ENCODE measurements around the gene HDAC4. TPM values are rescaled to one million over a fixed set of nuclear protein-coding genes. Genes with fewer than 3 reads are reported as not detected.

The HDAC4 gene
- polyA plus RNA-seq, 6 donors from 2014 or later: 1.5 to 6.8 (median 2.8) TPM; not detected in 1

- Mint-ChIP-seq H3K9me3 (peaks cover 0 to 7% (median 4%) of the 10 kb centered on the region in 7 donors), H3K4me1 (peaks cover 42 to 58% (median 49%) of the 10 kb centered on the region in 3 donors), H3K36me3 (peaks cover 2 to 4% of the 10 kb centered on the region in 2 donors), H3K27ac (peak overlapping the region in 3 of 6 donors; percentile 3 to 88 (median 64)), H3K4me3 (peak overlapping the region in 5 of 8 donors; percentile 76 to 91 (median 82)), H3K27me3 (peaks cover 54 to 73% (median 68%) of the 10 kb centered on the region in 3 donors)
- no peak for DNase-seq
- no peak for ATAC-seq (ENCODE audit: low read depth in 2 of 2)
Observed at GRCh38 chr2:239252393-239252792, 148.4 kb downstream of the HDAC4 start.

GRCh38 chr2:239251971-239252370 lies 148.8 kb downstream of the HDAC4 start:
- Mint-ChIP-seq H3K9me3 (peaks cover 0 to 3% (median under 1%) of the 10 kb centered on the region in 7 donors), H3K4me1 (peaks cover 42 to 61% (median 49%) of the 10 kb centered on the region in 3 donors), H3K27me3 (peaks cover 51 to 73% (median 68%) of the 10 kb centered on the region in 3 donors), H3K36me3 (no peaks in the 10 kb centered on the region), H3K27ac (peak overlapping the region in 1 of 6 donors; percentile 12), H3K4me3 (peak overlapping the region in 2 of 8 donors; percentile 32 to 85)
- ATAC-seq (ENCODE audit: low read depth in 2 of 2): no peak
- DNase-seq: no peak

- H3K27me3 Mint-ChIP-seq: peaks cover 51 to 78% (median 65%) of the 10 kb centered on the region in 3 donors
- H3K9me3 Mint-ChIP-seq: no peaks in the 10 kb centered on the region
- no peak overlapping the region for H3K4me3 Mint-ChIP-seq
- no peaks in the 10 kb centered on the region for H3K36me3 Mint-ChIP-seq
- H3K27ac Mint-ChIP-seq: peak overlapping the region in 2 of 6 donors; percentile 12 to 79
- DNase-seq (peak; percentile 29), ATAC-seq (ENCODE audit: low read depth in 2 of 2) (peak; percentile 7 to 23)
- H3K4me1 Mint-ChIP-seq: peaks cover 40 to 61% (median 40%) of the 10 kb centered on the region in 3 donors
Observed at GRCh38 chr2:239250216-239251081, 150.4 kb downstream of the HDAC4 start.

GRCh38 chr2:239249776-239250175 lies 151.0 kb downstream of the HDAC4 start:
- peaks cover 35 to 54% (median 35%) of the 10 kb centered on the region in 3 donors for H3K4me1 Mint-ChIP-seq
- no peak overlapping the region for H3K4me3 Mint-ChIP-seq
- H3K36me3 Mint-ChIP-seq: no peaks in the 10 kb centered on the region
- peaks cover 51 to 82% (median 58%) of the 10 kb centered on the region in 3 donors for H3K27me3 Mint-ChIP-seq
- no peaks in the 10 kb centered on the region for H3K9me3 Mint-ChIP-seq
- DNase-seq (no peak), ATAC-seq (ENCODE audit: low read depth in 2 of 2) (no peak)
- H3K27ac Mint-ChIP-seq: no peak overlapping the region

GRCh38 chr2:239249048-239249447 lies 151.8 kb downstream of the HDAC4 start:
- H3K4me3 Mint-ChIP-seq: no peak overlapping the region
- H3K9me3 Mint-ChIP-seq: no peaks in the 10 kb centered on the region
- no peak overlapping the region for H3K27ac Mint-ChIP-seq
- peaks cover 27 to 48% (median 29%) of the 10 kb centered on the region in 3 donors for H3K4me1 Mint-ChIP-seq
- H3K27me3 Mint-ChIP-seq: peaks cover 44 to 79% (median 52%) of the 10 kb centered on the region in 3 donors
- H3K36me3 Mint-ChIP-seq: no peaks in the 10 kb centered on the region
- DNase-seq: no peak
- ATAC-seq (ENCODE audit: low read depth in 2 of 2): no peak

GRCh38 chr2:239247401-239248245 lies 153.2 kb downstream of the HDAC4 start:
- Mint-ChIP-seq H3K4me1 (peaks cover 15 to 47% (median 16%) of the 10 kb centered on the region in 3 donors), H3K27me3 (peaks cover 29 to 71% (median 38%) of the 10 kb centered on the region in 3 donors), H3K36me3 (no peaks in the 10 kb centered on the region), H3K9me3 (peaks cover 0 to 6% (median 0%) of the 10 kb centered on the region in 7 donors), H3K4me3 (no peak overlapping the region), H3K27ac (peak overlapping the region in 1 of 6 donors; percentile 94)
- DNase-seq: no peak
- no peak for ATAC-seq (ENCODE audit: low read depth in 2 of 2)

GRCh38 chr2:239246723-239247122 lies 154.1 kb downstream of the HDAC4 start:
- Mint-ChIP-seq H3K27ac (no peak overlapping the region), H3K36me3 (no peaks in the 10 kb centered on the region), H3K4me3 (no peak overlapping the region), H3K9me3 (peaks cover 0 to 6% (median 0%) of the 10 kb centered on the region in 7 donors), H3K4me1 (peaks cover 9 to 48% (median 11%) of the 10 kb centered on the region in 3 donors), H3K27me3 (peaks cover 22 to 67% (median 35%) of the 10 kb centered on the region in 3 donors)
- ATAC-seq (ENCODE audit: low read depth in 2 of 2): no peak
- no peak for DNase-seq

- ATAC-seq (ENCODE audit: low read depth in 2 of 2): no peak
- no peaks in the 10 kb centered on the region for H3K36me3 Mint-ChIP-seq
- peaks cover 7 to 51% (median 7%) of the 10 kb centered on the region in 3 donors for H3K4me1 Mint-ChIP-seq
- peaks cover 16 to 63% (median 35%) of the 10 kb centered on the region in 3 donors for H3K27me3 Mint-ChIP-seq
- DNase-seq: no peak
- peak overlapping the region in 2 of 6 donors; percentile 54 to 74 for H3K27ac Mint-ChIP-seq
- peaks cover 0 to 6% (median 0%) of the 10 kb centered on the region in 7 donors for H3K9me3 Mint-ChIP-seq
- H3K4me3 Mint-ChIP-seq: no peak overlapping the region
Observed at GRCh38 chr2:239245872-239246721, 154.7 kb downstream of the HDAC4 start.

GRCh38 chr2:239245107-239245506 lies 155.7 kb downstream of the HDAC4 start:
- no peak overlapping the region for H3K27ac Mint-ChIP-seq
- H3K4me3 Mint-ChIP-seq: no peak overlapping the region
- H3K4me1 Mint-ChIP-seq: peaks cover 12 to 50% (median 13%) of the 10 kb centered on the region in 3 donors

GRCh38 chr2:239244625-239245024 lies 156.2 kb downstream of the HDAC4 start:
- Mint-ChIP-seq H3K4me1 (peaks cover 14 to 51% (median 18%) of the 10 kb centered on the region in 3 donors), H3K36me3 (no peaks in the 10 kb centered on the region), H3K9me3 (peaks cover 0 to 6% (median 0%) of the 10 kb centered on the region in 7 donors), H3K4me3 (no peak overlapping the region), H3K27me3 (peaks cover 11 to 60% (median 28%) of the 10 kb centered on the region in 3 donors), H3K27ac (no peak overlapping the region)
- no peak for ATAC-seq (ENCODE audit: low read depth in 2 of 2)
- no peak for DNase-seq

More at GRCh38 chr2:239245107-239245506, 155.7 kb downstream of the HDAC4 start:
- DNase-seq (no peak), ATAC-seq (ENCODE audit: low read depth in 2 of 2) (no peak)
- Mint-ChIP-seq H3K36me3 (no peaks in the 10 kb centered on the region), H3K27me3 (peaks cover 16 to 60% (median 32%) of the 10 kb centered on the region in 3 donors), H3K9me3 (peaks cover 0 to 6% (median 0%) of the 10 kb centered on the region in 7 donors)

GRCh38 chr2:239241431-239241960 lies 159.3 kb downstream of the HDAC4 start:
- Mint-ChIP-seq H3K4me1 (peaks cover 16 to 48% (median 24%) of the 10 kb centered on the region in 3 donors), H3K36me3 (no peaks in the 10 kb centered on the region), H3K27me3 (peaks cover 0 to 40% (median 10%) of the 10 kb centered on the region in 3 donors), H3K27ac (no peak overlapping the region), H3K4me3 (no peak overlapping the region), H3K9me3 (peaks cover 0 to 6% (median 0%) of the 10 kb centered on the region in 7 donors)
- ATAC-seq (ENCODE audit: low read depth in 2 of 2) (no peak), DNase-seq (no peak)

GRCh38 chr2:239240414-239240881 lies 160.4 kb downstream of the HDAC4 start:
- no peak overlapping the region for H3K4me3 Mint-ChIP-seq
- peaks cover 0 to 6% (median 0%) of the 10 kb centered on the region in 7 donors for H3K9me3 Mint-ChIP-seq
- DNase-seq (no peak), ATAC-seq (ENCODE audit: low read depth in 2 of 2) (no peak)
- no peaks in the 10 kb centered on the region for H3K36me3 Mint-ChIP-seq
- peaks cover 16 to 43% (median 24%) of the 10 kb centered on the region in 3 donors for H3K4me1 Mint-ChIP-seq
- peaks cover 0 to 30% (median 10%) of the 10 kb centered on the region in 3 donors for H3K27me3 Mint-ChIP-seq
- no peak overlapping the region for H3K27ac Mint-ChIP-seq
